Karpas-422 (cell line): ENCODE measurements around the gene HTR3B. TPM values are rescaled to one million over a fixed set of nuclear protein-coding genes. Genes with fewer than 3 reads are reported as not detected.
"Not testable (repeated sequence)": the region's sequence is repeated elsewhere in the genome, so short reads cannot be mapped to it uniquely, and the experiment has no call there.

Source experiments
- DNase-seq: peaks from one replicate; pipeline ENCODE4 v3.0.0-alpha.2; 2015
- H2AFZ ChIP-seq: fragments of 200-600 bp; sonication (generic); 2 replicates; pipeline ENCODE4 v1.6.1; 2014; ENCODE audit warnings: antibody characterized with exemption, low read length, mixed read lengths
- H3K27ac ChIP-seq: fragments of 200-600 bp; sonication (generic); 2 replicates; pipeline ENCODE4 v1.5.1; 2014; ENCODE audit warnings: mild to moderate bottlenecking, low read length, moderate library complexity
- H3K27me3 ChIP-seq: fragments of 200-600 bp; sonication (generic); 2 replicates; pipeline ENCODE4 v1.6.1; 2014; ENCODE audit warnings: low read length, mixed read lengths
- H3K36me3 ChIP-seq: fragments of 200-600 bp; sonication (generic); 2 replicates; pipeline ENCODE4 v1.6.1; 2014; ENCODE audit warnings: low read length, mixed read lengths; ENCODE audit not compliant: insufficient read depth
- H3K4me1 ChIP-seq: fragments of 200-600 bp; sonication (generic); 2 replicates; pipeline ENCODE4 v1.6.1; 2014; ENCODE audit warnings: mild to moderate bottlenecking, low read length, mixed read lengths
- H3K4me2 ChIP-seq: fragments of 200-600 bp; sonication (generic); 2 replicates; pipeline ENCODE4 v1.6.1; 2014; ENCODE audit warnings: low read length, low read depth, mild to moderate bottlenecking; ENCODE audit not compliant: poor library complexity, severe bottlenecking
- H3K4me3 ChIP-seq: fragments of 200-600 bp; sonication (generic); 2 replicates; pipeline ENCODE4 v1.5.1; 2014; ENCODE audit warnings: mild to moderate bottlenecking, antibody characterized with exemption, low read length, mixed read lengths
- H3K79me2 ChIP-seq: fragments of 200-600 bp; sonication (generic); 2 replicates; pipeline ENCODE4 v1.6.1; 2014; ENCODE audit warnings: mild to moderate bottlenecking, low read length, mixed read lengths
- H3K9ac ChIP-seq: fragments of 200-600 bp; sonication (generic); 2 replicates; pipeline ENCODE4 v1.6.0; 2014; ENCODE audit warnings: low read length
- H3K9me2 ChIP-seq: fragments of 200-600 bp; sonication (generic), shearing (Covaris generic); replicated peaks from 2 replicates; pipeline ENCODE4 v1.6.0; 2014; ENCODE audit warnings: mild to moderate bottlenecking, low read length, moderate library complexity; ENCODE audit not compliant: insufficient read depth
- H3K9me3 ChIP-seq: fragments of 300-700, 200-600 bp; sonication (generic); 2 replicates; pipeline ENCODE4 v1.6.1; 2014; ENCODE audit warnings: low read length, mixed read lengths
- H4K20me1 ChIP-seq: fragments of 200-600 bp; sonication (generic); 2 replicates; pipeline ENCODE4 v1.6.1; 2014; ENCODE audit warnings: mild to moderate bottlenecking, antibody characterized with exemption, low read length, low read depth; ENCODE audit not compliant: insufficient read depth
- total RNA-seq: library from RNA; depleted of rRNA; stranded (reverse); fragments of >200 nt; shearing (Covaris generic); gene quantifications from 2 replicates; pipeline ENCODE4 v1.2.3, GENCODE V29; 2014; ENCODE audit warnings: low replicate concordance

HTR3B gene
- total RNA-seq, 1 experiment from 2014 or later: 2.2 TPM

DNA sequence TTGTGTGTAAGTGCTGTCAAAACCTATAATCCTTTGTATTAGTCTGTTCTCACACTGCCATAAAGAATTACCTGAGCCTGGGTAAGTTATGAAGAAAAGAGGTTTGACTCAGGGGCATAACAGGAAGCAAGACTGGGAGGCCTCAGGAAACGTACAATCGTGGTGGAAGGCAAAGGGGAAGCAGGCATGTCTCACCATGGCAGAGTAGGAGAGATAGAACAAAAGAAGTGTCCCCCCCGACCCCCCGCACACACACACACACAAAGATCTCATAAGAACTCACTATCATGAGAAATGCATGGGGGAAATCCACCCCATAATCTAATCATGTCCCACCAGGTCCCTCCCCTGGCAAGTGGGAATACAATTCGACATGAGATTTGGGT, 26.9 kb upstream of the HTR3B start:
- no peaks in the 10 kb centered on the region for H3K36me3 ChIP-seq
- H2AFZ ChIP-seq: no peak overlapping the region
- no peak overlapping the region for H3K4me2 ChIP-seq
- H3K27ac ChIP-seq: no peak overlapping the region
- H3K27me3 ChIP-seq: no peaks in the 10 kb centered on the region
- no peaks in the 10 kb centered on the region for H3K9me2 ChIP-seq
- H3K9me3 ChIP-seq: no peaks in the 10 kb centered on the region
- H3K79me2 ChIP-seq: peaks cover 17% of the 10 kb centered on the region
- no peaks in the 10 kb centered on the region for H4K20me1 ChIP-seq
- no peak for DNase-seq
- no peak overlapping the region for H3K4me3 ChIP-seq
- H3K9ac ChIP-seq: no peak overlapping the region
- peaks cover 30% of the 10 kb centered on the region for H3K4me1 ChIP-seq

DNA sequence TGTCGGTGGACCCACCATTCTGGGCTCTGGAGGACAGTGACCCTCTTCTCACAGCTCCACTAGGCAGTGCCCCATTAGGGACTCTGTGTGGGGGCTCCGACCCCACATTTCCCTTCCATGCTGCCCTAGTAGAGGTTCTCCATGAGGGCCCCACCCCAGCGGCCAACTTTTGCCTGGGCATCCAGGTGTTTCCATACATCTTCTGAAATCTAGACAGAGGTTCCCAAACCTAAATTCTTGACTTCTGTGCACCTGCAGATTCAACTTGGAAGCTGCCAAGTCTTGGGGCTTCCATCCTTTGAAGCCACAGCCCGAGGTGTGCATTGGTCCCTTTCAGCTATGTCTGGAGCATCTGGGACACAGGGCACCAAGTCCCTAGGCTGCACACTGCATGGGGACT, 25.1 kb upstream of the HTR3B start:
- H3K9ac ChIP-seq, H3K9me2 ChIP-seq, H3K4me3 ChIP-seq, H3K27me3 ChIP-seq, H3K9me3 ChIP-seq, H4K20me1 ChIP-seq, H3K27ac ChIP-seq, H2AFZ ChIP-seq, H3K79me2 ChIP-seq, H3K36me3 ChIP-seq, DNase-seq, H3K4me2 ChIP-seq: not testable (repeated sequence)
- H3K4me1 ChIP-seq: peaks cover 15% of the 10 kb centered on the region

DNA sequence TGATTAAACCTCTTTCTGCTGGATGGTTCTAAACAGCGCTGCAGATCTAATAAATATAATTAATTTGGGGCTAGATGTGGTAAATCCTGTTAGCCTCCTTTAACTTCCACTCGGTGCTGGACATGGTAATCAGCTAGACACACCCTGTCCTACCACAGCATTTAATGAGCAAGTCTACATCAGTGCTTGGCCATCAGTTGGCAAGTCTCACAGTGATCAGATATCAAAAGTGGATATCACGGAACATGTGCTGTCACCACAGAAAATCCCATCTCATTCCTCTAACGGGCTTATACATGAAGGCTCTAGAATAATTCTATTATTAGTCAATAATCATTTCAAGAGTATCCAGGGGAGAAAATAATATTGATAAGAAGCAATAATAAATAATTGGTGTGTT, 23.6 kb upstream of the HTR3B start:
- no peak overlapping the region for H2AFZ ChIP-seq
- no peaks in the 10 kb centered on the region for H3K27me3 ChIP-seq

GRCh38 chr11:113881856-113882255, 22.7 kb upstream of the HTR3B start:
- no peak overlapping the region for H3K4me2 ChIP-seq
- H3K9me2 ChIP-seq: no peaks in the 10 kb centered on the region
- DNase-seq: no peak
- H3K27me3 ChIP-seq: no peaks in the 10 kb centered on the region
- no peak overlapping the region for H3K27ac ChIP-seq
- no peaks in the 10 kb centered on the region for H3K36me3 ChIP-seq
- no peaks in the 10 kb centered on the region for H3K9me3 ChIP-seq
- no peak overlapping the region for H3K4me3 ChIP-seq
- no peaks in the 10 kb centered on the region for H3K79me2 ChIP-seq
- no peak overlapping the region for H3K9ac ChIP-seq
- H2AFZ ChIP-seq: no peak overlapping the region
- H3K4me1 ChIP-seq: peaks cover 10% of the 10 kb centered on the region
- no peaks in the 10 kb centered on the region for H4K20me1 ChIP-seq

More for the DNA sequence above, 23.6 kb upstream of the HTR3B start:
- no peaks in the 10 kb centered on the region for H3K79me2 ChIP-seq
- no peak overlapping the region for H3K4me2 ChIP-seq
- H3K9ac ChIP-seq: no peak overlapping the region
- H3K4me1 ChIP-seq: peaks cover 11% of the 10 kb centered on the region
- no peaks in the 10 kb centered on the region for H3K9me2 ChIP-seq
- no peak overlapping the region for H3K4me3 ChIP-seq
- no peaks in the 10 kb centered on the region for H3K36me3 ChIP-seq
- no peaks in the 10 kb centered on the region for H4K20me1 ChIP-seq
- no peak overlapping the region for H3K27ac ChIP-seq
- no peaks in the 10 kb centered on the region for H3K9me3 ChIP-seq
- no peak for DNase-seq

DNA sequence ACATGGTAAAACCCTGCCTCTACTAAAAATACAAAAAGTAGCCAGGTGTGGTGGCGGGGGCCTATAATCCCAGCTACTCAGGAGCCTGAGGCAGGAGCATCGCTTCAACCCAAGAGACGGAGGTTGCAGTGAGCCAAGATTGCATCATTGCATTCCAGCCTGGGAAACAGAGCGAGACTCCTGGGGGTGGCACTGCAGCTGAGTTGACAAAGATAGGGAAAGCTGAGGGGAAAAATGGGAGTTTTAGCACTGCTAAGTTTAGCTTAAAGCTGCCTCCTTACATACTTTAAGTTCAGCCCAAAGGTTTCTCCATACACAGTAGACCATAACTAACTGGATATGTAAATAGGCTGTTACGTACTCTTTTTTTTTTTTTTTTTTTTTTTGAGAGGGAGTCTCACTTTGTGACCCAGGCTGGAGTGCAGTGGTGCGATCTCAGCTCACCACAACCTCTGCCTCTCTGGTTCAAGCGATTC, 20.2 kb upstream of the HTR3B start:
- peaks cover 10% of the 10 kb centered on the region for H3K4me1 ChIP-seq
- no peak overlapping the region for H3K27ac ChIP-seq
- no peaks in the 10 kb centered on the region for H3K27me3 ChIP-seq
- no peak overlapping the region for H3K9ac ChIP-seq
- H3K4me3 ChIP-seq: no peak overlapping the region
- no peaks in the 10 kb centered on the region for H4K20me1 ChIP-seq
- DNase-seq: no peak
- no peak overlapping the region for H2AFZ ChIP-seq
- no peak overlapping the region for H3K4me2 ChIP-seq
- H3K9me3 ChIP-seq: no peaks in the 10 kb centered on the region
- H3K9me2 ChIP-seq: no peaks in the 10 kb centered on the region
- H3K79me2 ChIP-seq: no peaks in the 10 kb centered on the region
- no peaks in the 10 kb centered on the region for H3K36me3 ChIP-seq

GRCh38 chr11:113885897-113886296, 18.7 kb upstream of the HTR3B start:
- no peak overlapping the region for H3K27ac ChIP-seq
- no peak overlapping the region for H3K4me3 ChIP-seq
- H3K9ac ChIP-seq: no peak overlapping the region
- H3K79me2 ChIP-seq: no peaks in the 10 kb centered on the region
- no peak overlapping the region for H3K4me2 ChIP-seq
- no peaks in the 10 kb centered on the region for H3K36me3 ChIP-seq
- no peak for DNase-seq
- no peaks in the 10 kb centered on the region for H3K9me3 ChIP-seq
- no peaks in the 10 kb centered on the region for H4K20me1 ChIP-seq
- H3K4me1 ChIP-seq: peaks cover 10% of the 10 kb centered on the region
- no peaks in the 10 kb centered on the region for H3K9me2 ChIP-seq
- no peaks in the 10 kb centered on the region for H3K27me3 ChIP-seq
- no peak overlapping the region for H2AFZ ChIP-seq

DNA sequence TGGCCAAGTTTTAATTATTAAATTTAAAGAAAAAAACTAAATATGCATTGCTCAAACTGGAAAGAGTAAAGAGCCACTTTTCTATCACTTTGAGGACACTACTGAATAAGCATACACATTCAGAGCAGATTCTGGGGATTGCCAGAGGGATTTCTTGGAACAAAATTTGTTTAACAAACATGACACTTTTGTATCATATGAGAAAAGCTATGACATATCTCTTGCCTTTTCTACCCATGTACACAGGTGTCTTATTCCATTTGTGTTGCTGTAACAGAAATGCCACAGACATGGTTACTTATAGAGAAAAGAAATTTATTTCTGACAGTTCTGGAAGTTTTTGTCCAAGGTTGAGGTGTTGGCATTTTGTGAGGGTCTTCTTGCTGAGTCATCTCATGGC, 15.7 kb upstream of the HTR3B start:
- Histone ChIP-seq H3K4me1 (peaks cover 10% of the 10 kb centered on the region), H3K36me3 (no peaks in the 10 kb centered on the region), H3K79me2 (no peaks in the 10 kb centered on the region), H3K4me3 (no peak overlapping the region), H3K27me3 (no peaks in the 10 kb centered on the region), H3K9me2 (no peaks in the 10 kb centered on the region), H3K9ac (no peak overlapping the region), H2AFZ (no peak overlapping the region), H3K9me3 (no peaks in the 10 kb centered on the region), H3K4me2 (no peak overlapping the region), H4K20me1 (no peaks in the 10 kb centered on the region), H3K27ac (no peak overlapping the region)
- DNase-seq: no peak

DNA sequence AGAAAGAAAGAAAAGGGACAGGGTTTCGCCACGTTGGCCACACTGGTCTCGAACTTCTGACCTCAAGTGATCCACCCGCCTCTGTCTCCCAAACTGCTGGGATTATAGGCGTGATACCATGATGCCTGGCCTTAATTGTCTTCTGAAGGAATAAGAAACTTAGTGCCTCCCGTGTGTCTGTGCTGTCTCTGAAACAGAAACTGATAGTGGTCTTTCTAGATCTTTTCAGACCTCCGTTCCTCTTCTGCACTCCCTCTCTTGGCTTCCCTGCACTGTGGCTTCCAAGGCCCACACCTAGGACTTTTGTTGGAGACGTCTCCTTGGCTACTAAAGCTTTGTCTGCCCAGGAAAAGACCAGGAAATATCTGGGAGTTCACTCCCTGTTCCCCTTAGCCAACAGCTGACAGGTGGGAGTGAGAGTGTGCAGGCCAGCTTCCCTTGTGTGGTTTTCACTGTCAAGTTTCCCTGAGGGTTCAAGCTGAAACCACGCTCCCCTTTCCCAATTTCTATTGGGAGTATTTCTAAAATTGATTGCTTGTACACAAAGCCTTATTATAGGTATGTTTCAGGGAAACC, 10.1 kb upstream of the HTR3B start:
- H3K79me2 ChIP-seq: no peaks in the 10 kb centered on the region
- H3K9me3 ChIP-seq: no peaks in the 10 kb centered on the region
- H3K9ac ChIP-seq: no peak overlapping the region
- no peak overlapping the region for H3K4me2 ChIP-seq
- no peaks in the 10 kb centered on the region for H4K20me1 ChIP-seq
- no peak overlapping the region for H2AFZ ChIP-seq
- no peaks in the 10 kb centered on the region for H3K27me3 ChIP-seq
- no peak for DNase-seq
- no peak overlapping the region for H3K27ac ChIP-seq
- H3K4me3 ChIP-seq: no peak overlapping the region
- no peaks in the 10 kb centered on the region for H3K36me3 ChIP-seq
- no peaks in the 10 kb centered on the region for H3K9me2 ChIP-seq
- H3K4me1 ChIP-seq: peaks cover 21% of the 10 kb centered on the region
